ENCODE measurements around the gene DNAJB14. TPM values are rescaled to one million over a fixed set of nuclear protein-coding genes. Genes with fewer than 3 reads are reported as not detected.

Gene DNAJB14
- polyA plus RNA-seq, 1 of the 3 experiments (the other 2 are of a cell fraction): 23.8 TPM

GRCh38 chr4:99878604-99879003 is 67.8 kb downstream of the DNAJB14 start:
- no peaks in the 10 kb centered on the region for H4K20me1 ChIP-seq (ENCODE audit: insufficient read depth)
- no peak for TF ChIP-seq ZBTB33 (IDR thresholded peaks at IDR 0.05; ENCODE audit: borderline replicate concordance, low read depth)
- no peak for TF ChIP-seq NFIC (IDR thresholded peaks at IDR 0.05; ENCODE audit: borderline replicate concordance)
- no peak for TF ChIP-seq RXRA (IDR thresholded peaks at IDR 0.05; ENCODE audit: borderline replicate concordance, low read depth)
- TF ChIP-seq CHD2 (IDR thresholded peaks at IDR 0.05; ENCODE audit: low read length, partially characterized antibody): no peak
- TF ChIP-seq TEAD4 (IDR thresholded peaks at IDR 0.05; ENCODE audit: borderline replicate concordance, insufficient read depth): no peak
- TF ChIP-seq GABPA (IDR thresholded peaks at IDR 0.05; ENCODE audit: low read depth): no peak
- no peak for TF ChIP-seq SIN3A (IDR thresholded peaks at IDR 0.05; ENCODE audit: borderline replicate concordance, low read depth, low read length)
- no peak for TF ChIP-seq USF2 (IDR thresholded peaks at IDR 0.05; ENCODE audit: borderline replicate concordance, low read depth, low read length)
- TF ChIP-seq CTCF (IDR thresholded peaks at IDR 0.05): no peak
- TF ChIP-seq MAX (IDR thresholded peaks at IDR 0.05; ENCODE audit: low read depth): no peak
- TF ChIP-seq TAF1 (IDR thresholded peaks at IDR 0.05; ENCODE audit: borderline replicate concordance, low read depth, low read length): no peak
- no peak for TF ChIP-seq FOSL2 (IDR thresholded peaks at IDR 0.05; ENCODE audit: borderline replicate concordance, low read depth)
- TF ChIP-seq RFX5 (IDR thresholded peaks at IDR 0.05; ENCODE audit: low read length): no peak
- no peak for TF ChIP-seq IRF3 (IDR thresholded peaks at IDR 0.05; ENCODE audit: low read depth, low read length)
- TF ChIP-seq FOXM1 (IDR thresholded peaks at IDR 0.05; ENCODE audit: low read depth): no peak
- no peak for TF ChIP-seq EZH2phosphoT487 (IDR thresholded peaks at IDR 0.05; ENCODE audit: borderline replicate concordance, low read depth)
- peaks cover 5% of the 10 kb centered on the region for H3F3A ChIP-seq (replicated peaks; ENCODE audit: insufficient read depth)
- no peaks in the 10 kb centered on the region for H3K4me1 ChIP-seq (ENCODE audit: control insufficient read depth in 1 of 2, insufficient read depth in 2 of 2, low read depth in 1 of 2, low read length in 1 of 2)
- no peak overlapping the region for H3K9ac ChIP-seq
- H3K4me2 ChIP-seq: no peak overlapping the region
- no peaks in the 10 kb centered on the region; the same call in 1 of the 2 replicates for H3K79me2 ChIP-seq (ENCODE audit: insufficient read depth)
- no peak overlapping the region for H3K4me3 ChIP-seq (ENCODE audit: low read depth in 2 of 2, low read length in 1 of 2)
- ChIA-PET CTCF (no interaction called here), POLR2A (no interaction called here)
- no peak overlapping the region for H2AFZ ChIP-seq (ENCODE audit: low read depth)
- H3K27me3 ChIP-seq (ENCODE audit: insufficient read depth): no peaks in the 10 kb centered on the region
- H3K36me3 ChIP-seq (replicated peaks in 1 of 2; ENCODE audit: control insufficient read depth in 1 of 2, insufficient read depth in 2 of 2, low read length in 1 of 2): peaks cover 48 to 57% of the 10 kb centered on the region in 2 experiments
- no peaks in the 10 kb centered on the region for H3K9me2 ChIP-seq
- H3K27ac ChIP-seq (ENCODE audit: low read depth in 2 of 2, low read length in 1 of 2): no peak overlapping the region
- H3K9me3 ChIP-seq: no peaks in the 10 kb centered on the region
- DNase-seq: no peak

All from SK-N-SH (cell line).